Superior temporal gyrus (tissue), 1 donor: Measurements from ENCODE around the gene ZFAND4.
A peak's percentile ranks its signal among the peaks of the same experiment; 100 is the strongest.
"Not testable (repeated sequence)": the region's sequence is repeated elsewhere in the genome, so short reads cannot be mapped to it uniquely, and the experiment has no call there.

Experiments
- DNase-seq: peaks from one replicate; pipeline ENCODE4 v3.0.0-alpha.2; 2016; ENCODE audit errors: extremely low spot score

ZFAND4 gene

GRCh38 chr10:45640941-45641340 is 31.6 kb downstream of the ZFAND4 start:
- no peak for DNase-seq

DNA sequence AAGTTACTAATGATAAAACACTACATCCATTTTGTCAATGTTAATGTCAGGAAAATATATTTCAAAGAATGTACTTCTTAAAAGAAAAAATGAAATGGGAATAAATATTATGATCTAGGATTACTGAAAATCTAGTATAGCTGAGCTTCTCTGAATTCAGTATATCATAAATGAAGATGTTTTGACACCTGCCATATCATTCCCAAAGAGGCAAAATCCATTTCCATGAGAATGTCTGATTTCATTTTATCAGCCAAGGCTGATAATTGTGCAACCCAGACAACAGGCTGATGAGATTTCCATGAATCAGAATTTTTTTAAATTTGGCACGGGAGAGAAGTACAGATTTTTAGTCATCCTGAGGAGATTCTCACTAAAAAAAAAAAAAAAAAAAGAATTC is 32.5 kb downstream of the ZFAND4 start:
- no peak for DNase-seq

- no peak for DNase-seq
Measured at GRCh38 chr10:45627412-45628048, 45.0 kb downstream of the ZFAND4 start.

DNA sequence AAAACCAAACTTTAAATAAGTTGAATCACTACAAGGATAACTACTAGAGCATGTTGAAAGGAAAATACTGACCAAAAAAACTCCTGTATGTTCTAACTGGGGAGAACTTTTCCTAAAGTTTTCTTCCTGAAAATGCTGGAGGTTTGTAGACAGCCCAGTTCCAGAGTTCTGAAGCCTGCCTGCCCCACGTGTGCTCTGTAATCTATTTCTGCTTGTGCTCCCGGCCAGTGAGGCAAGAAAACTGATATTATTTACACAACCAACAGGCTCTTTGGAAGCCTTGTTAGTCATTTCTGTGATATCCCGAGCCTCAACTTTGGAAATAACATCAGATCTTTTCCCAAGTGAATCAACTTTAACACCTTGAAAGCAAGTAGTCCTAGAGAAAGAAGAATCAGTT is 46.7 kb downstream of the ZFAND4 start:
- DNase-seq: no peak

GRCh38 chr10:45624724-45625123 is 47.8 kb downstream of the ZFAND4 start:
- no peak for DNase-seq

GRCh38 chr10:45614869-45615268 is 57.7 kb downstream of the ZFAND4 start:
- DNase-seq: no peak

- DNase-seq: no peak
Measured at GRCh38 chr10:45612741-45613140, 59.8 kb downstream of the ZFAND4 start.

DNA sequence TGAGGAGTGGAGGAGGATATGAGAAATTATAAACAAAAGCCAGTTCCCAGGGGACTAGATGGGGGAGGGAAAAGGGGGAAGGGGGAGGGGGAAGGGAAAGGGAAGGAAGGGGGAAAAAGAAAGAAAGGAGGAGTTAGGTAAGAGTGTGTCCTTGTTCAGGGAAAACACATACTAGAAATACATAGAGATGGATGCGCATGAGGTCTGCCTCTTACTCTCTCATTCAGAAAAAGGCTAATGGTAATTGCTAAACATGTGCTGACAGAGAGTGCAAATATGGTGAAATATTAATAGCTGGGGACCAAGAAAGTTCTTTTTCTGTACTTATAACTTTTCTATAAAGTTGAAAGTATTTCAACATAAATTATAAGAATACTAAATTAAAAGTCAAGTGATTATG is 64.5 kb downstream of the ZFAND4 start:
- no peak for DNase-seq

GRCh38 chr10:45607276-45607675 is 65.3 kb downstream of the ZFAND4 start:
- no peak for DNase-seq

- DNase-seq: no peak
Measured at GRCh38 chr10:45602836-45603235, 69.7 kb downstream of the ZFAND4 start.

DNA sequence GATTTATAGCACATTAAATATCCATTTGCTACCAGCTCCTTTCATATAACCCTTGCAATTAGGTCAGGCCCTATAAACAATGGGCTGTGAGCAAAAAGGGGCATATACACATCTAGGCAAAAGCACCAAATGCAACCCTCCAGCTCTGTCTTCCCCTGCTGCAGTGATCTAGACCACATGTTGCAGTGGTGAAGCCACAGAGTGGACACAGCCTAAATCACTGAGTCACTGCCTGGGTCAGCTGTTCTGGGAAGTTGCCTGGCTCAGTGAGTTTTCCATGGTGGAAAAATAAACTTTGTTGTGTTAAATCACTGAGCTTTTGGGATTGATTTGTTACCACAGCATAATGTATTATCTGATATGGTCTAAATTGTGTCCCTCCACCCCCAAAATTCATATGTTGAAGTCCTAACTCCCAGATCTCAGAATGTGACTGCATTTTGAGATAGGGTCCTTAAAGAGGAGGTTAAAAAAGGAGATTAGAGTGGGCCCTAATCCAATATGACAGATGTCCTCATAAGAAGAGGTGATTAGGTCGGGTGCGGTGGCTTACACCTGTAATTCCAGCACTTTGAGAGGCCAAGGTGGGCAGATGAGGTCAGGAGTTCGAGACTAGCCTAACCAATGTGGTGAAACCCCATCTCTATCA is 70.4 kb downstream of the ZFAND4 start:
- DNase-seq: no peak

- DNase-seq: not testable (repeated sequence)
Measured at GRCh38 chr10:45601254-45601930, 71.2 kb downstream of the ZFAND4 start.

GRCh38 chr10:45600337-45601253 is 72.0 kb downstream of the ZFAND4 start:
- not testable (repeated sequence) for DNase-seq

DNA sequence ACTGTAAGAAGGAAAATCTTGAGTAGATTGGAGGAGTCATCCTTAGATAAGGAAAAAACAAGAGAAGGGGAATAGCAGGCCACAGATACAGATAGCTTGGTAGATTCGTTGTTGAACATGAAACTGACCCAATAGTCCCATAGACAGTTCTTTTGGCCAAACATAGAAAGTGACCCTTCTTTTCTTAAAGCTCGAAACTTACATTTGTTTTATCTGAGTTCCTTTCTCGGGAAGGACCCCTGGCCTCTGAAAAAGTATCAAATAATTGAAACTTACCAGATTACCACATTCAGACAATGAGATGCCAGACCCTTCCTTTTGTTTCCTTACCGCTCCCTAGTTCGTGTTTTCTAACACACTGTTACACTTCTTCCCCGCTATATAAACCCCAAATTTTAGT is 72.9 kb downstream of the ZFAND4 start:
- DNase-seq: no peak

DNA sequence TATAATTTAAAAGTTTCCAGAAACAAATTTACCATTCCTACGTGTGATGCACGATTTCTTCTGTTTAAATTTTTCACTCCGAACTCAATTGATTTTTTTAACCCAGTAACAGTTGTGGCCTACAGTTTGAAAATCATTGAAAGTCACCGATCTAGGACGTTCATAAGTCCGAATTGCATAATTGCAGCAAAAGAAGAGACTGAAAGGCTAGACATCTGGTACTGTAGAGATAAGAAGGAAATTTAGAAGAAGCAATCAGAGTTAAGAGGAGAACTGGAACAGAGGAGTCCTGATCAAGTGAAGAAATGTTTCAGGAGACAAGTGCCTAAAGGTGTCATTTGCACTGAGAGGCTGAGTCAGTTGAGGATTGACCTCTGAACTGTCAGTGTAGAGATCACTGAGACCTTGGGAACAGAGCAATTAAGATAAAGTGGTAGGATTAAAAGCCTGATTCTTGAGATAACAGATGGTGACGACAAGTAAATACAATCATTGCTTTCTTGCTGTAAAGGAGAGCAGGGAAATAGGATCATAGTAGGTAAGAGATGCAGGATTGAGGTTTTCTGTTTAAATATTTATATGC is 73.5 kb downstream of the ZFAND4 start:
- DNase-seq: no peak

- DNase-seq: no peak
Measured at GRCh38 chr10:45596526-45596925, 76.0 kb downstream of the ZFAND4 start.

DNA sequence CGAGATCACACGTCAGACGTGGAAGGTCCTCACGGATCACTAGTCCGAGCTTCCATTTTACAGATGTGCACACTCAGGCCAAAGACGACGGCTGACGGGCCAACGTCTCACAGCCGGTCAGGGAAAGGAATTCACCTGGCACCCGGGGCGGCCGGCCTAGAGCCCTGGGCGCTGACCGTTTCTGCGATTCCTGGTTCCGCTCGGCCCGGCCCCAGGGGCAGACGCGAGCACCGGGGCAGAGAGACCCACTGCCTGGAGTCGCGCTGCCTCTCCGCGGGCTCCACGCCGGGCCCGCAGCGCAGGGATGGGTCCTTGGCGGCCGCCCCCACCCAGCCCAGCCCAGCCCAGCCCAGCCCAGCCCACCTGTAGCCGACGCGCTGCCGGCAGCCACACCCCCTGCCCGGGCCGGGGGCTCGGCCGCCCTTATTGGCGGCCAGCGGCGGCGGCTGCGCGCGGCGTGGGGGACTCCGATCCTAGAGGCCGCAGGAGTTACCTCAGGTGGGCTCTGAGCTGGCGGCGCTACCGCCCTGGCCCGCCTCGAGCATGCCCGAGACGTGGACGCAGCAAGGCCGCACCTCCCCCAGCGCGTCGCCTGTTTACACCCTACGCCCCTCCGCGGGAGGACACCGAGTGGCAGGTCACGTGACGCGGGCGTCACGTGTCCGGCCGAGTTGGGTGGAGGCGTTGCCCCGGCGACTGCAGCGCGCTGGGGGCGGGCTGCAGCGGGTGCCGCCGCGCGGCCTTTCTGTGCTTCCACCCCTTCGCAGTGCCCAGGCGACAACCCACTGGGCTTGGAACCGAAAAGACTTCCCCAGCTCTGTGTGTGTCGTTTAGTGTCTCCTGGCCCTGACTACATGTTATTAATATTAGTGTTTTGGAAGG is 78.1 kb downstream of the ZFAND4 start:
- DNase-seq: peak; percentile 96

GRCh38 chr10:45593938-45594275 is 78.7 kb downstream of the ZFAND4 start:
- DNase-seq: peak; percentile 38

DNA sequence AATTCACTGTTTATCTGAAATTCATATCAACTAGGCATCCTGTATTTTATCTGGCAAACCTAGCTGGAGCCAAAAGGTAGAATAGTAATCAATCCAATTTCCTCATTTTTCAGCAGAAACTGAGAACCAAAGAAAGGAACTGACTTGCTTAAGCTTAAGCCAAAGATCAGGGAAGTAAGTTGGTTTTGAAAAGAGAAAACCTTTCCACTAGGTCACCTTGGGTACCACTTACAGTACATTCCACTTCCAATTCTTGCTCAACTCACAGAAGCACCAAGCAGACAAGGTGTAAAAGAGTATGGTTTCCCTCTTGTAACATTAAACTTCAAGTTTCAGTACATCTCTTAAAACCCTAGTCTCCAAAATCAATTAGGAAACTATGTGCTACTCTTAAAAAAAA is 79.6 kb downstream of the ZFAND4 start:
- peak; percentile 27 for DNase-seq

DNA sequence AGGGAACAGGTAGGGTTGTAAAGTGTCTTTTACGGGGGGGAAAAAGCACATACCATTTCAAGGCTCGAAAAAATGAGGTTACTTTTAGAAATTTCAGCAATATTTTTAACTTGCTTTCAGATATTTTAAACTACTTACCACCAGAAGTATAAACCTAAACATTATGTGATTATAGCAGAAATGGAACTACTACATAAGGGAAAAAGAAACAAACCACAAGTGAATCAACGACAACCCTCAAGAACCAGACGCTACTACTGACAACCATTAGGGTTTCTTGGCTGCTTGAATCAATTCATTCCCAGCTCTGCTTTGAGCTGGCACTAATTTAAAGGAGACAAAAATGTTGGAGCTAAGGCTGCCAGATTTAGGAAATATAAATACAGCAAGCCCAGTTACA is 80.1 kb downstream of the ZFAND4 start:
- DNase-seq: no peak

DNA sequence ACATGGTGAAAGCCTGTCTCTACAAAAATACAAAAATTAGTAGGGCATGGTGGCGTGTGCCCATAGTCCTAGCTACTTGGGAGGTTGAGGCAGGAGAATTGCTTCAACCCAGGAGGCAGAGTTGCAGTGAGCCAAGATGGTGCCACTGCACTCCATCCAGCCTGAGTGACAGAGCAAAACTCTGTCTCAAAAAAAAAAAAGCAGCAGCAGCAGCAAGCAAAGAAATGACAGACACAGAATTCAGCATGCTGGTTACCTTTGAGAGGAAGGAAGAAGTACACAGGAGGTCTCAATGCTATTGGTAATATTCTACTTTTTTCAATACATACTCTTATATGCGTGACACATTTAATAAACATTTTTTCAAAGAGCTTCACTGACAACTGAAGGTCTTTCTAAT is 81.3 kb downstream of the ZFAND4 start:
- DNase-seq: no peak
